K562 (cell line): ENCODE results near the gene PACRG. TPM values are rescaled to one million over a fixed set of nuclear protein-coding genes. Genes with fewer than 3 reads are reported as not detected.

Experiments used
- CBX1 ChIP-seq: sonication (generic); IDR thresholded peaks from 2 replicates; pipeline ENCODE4 v1.6.1; 2016; ENCODE audit warnings: antibody characterized with exemption, low read depth, mild to moderate bottlenecking
- CBX3 ChIP-seq, 2 experiments: IDR thresholded peaks; 1 replicate in 1 of 2; 2 replicates in 1 of 2; pipeline ENCODE4 v1.6.1; 2012; ENCODE audit warnings: inconsistent platforms in 2 of 2, low read length in 2 of 2, borderline replicate concordance in 1 of 2, control low read depth in 1 of 2
- CHCHD3 ChIP-seq: fragments of 250-450 bp; sonication (Bioruptor Pico); IDR thresholded peaks from 2 replicates; pipeline ENCODE4 v2.1.2; 2022; ENCODE audit warnings: mild to moderate bottlenecking
- ELF4 ChIP-seq: fragments of 450-650 bp; formaldehyde crosslinking; IDR thresholded peaks from 2 replicates; pipeline ENCODE4 v1.4.0; 2022; ENCODE audit warnings: missing genetic modification characterization
- ELK3 ChIP-seq: fragments of 450-650 bp; formaldehyde crosslinking; IDR thresholded peaks from 2 replicates; pipeline ENCODE4 v1.4.0; 2020; ENCODE audit warnings: mild to moderate bottlenecking
- FOXJ3 ChIP-seq: sonication (generic); formaldehyde crosslinking; IDR thresholded peaks from 2 replicates; pipeline ENCODE4 v1.4.0; 2020; ENCODE audit warnings: mild to moderate bottlenecking, missing genetic modification reagents
- GABPB1 ChIP-seq: sonication (generic); formaldehyde crosslinking; IDR thresholded peaks from 2 replicates; pipeline ENCODE4 v1.8.0; 2022; ENCODE audit warnings: mild to moderate bottlenecking, missing genetic modification reagents
- HDAC3 ChIP-seq: fragments of 450-650 bp; IDR thresholded peaks from 2 replicates; pipeline ENCODE4 v1.6.1; 2018; ENCODE audit warnings: borderline replicate concordance, mild to moderate bottlenecking, moderate library complexity; ENCODE audit not compliant: partially characterized antibody
- HEY1 ChIP-seq: fragments of 250-450 bp; sonication (Bioruptor Pico); IDR thresholded peaks from 2 replicates; pipeline ENCODE4 v1.5.0; 2020; ENCODE audit warnings: mild to moderate bottlenecking, moderate library complexity, borderline replicate concordance
- JUND ChIP-seq, 2 experiments: IDR thresholded peaks; 2 replicates in 1 of 2; 3 replicates in 1 of 2; pipeline ENCODE4 v1.6.1; 2011; ENCODE audit warnings: borderline replicate concordance in 2 of 2, low read depth in 2 of 2, low read length in 2 of 2, improper control_type of control experiment in 1 of 2, missing biosample characterization in 1 of 2, missing genetic modification characterization in 1 of 2, missing genetic modification reagents in 1 of 2
- MCM5 ChIP-seq: fragments of 450-650 bp; IDR thresholded peaks from 2 replicates; pipeline ENCODE4 v1.6.1; 2016; ENCODE audit warnings: low read depth
- NEUROD1 ChIP-seq: fragments of 150-350 bp; IDR thresholded peaks from 2 replicates; pipeline ENCODE4 v1.6.1; 2014; ENCODE audit warnings: borderline replicate concordance, low read length, low read depth; ENCODE audit not compliant: partially characterized antibody
- PHTF2 ChIP-seq: fragments of 250-450 bp; sonication (Bioruptor Pico); IDR thresholded peaks from 2 replicates; pipeline ENCODE4 v1.5.0; 2021; ENCODE audit warnings: mild to moderate bottlenecking
- PRDM10 ChIP-seq: fragments of 450-650 bp; IDR thresholded peaks from 2 replicates; pipeline ENCODE4 v1.6.1; 2018; ENCODE audit not compliant: partially characterized antibody
- SIN3B ChIP-seq: fragments of 450-650 bp; IDR thresholded peaks from 2 replicates; pipeline ENCODE4 v1.6.1; 2017; ENCODE audit warnings: low read depth, mild to moderate bottlenecking, moderate library complexity
- STAG1 ChIP-seq: sonication (generic); formaldehyde crosslinking; IDR thresholded peaks from 2 replicates; pipeline ENCODE4 v1.5.0; 2020; ENCODE audit warnings: missing genetic modification reagents, borderline replicate concordance
- SUPT5H ChIP-seq: fragments of 450-650 bp; IDR thresholded peaks from 2 replicates; pipeline ENCODE4 v1.6.1; 2016
- TBP ChIP-seq: optimal IDR thresholded peaks from 2 replicates; pipeline ENCODE3; 2011; ENCODE audit warnings: low read depth, low read length, improper control_type of control experiment
- ZFP91 ChIP-seq: sonication (generic); formaldehyde crosslinking; IDR thresholded peaks from 2 replicates; pipeline ENCODE4 v1.8.0; 2022; ENCODE audit warnings: mild to moderate bottlenecking, missing genetic modification reagents
- polyA plus RNA-seq, 8 experiments: library from polyadenylated mRNA; depleted of rRNA in 4 of 8; stranded (reverse) in 5 of 8; unstranded in 3 of 8; fragments of >200 nt; fragmentation: Nextera tagmentation in 2 of 8; fragmentation: Illumina TruSeq in 1 of 8; extraction: Ambion mirVana in 2 of 8; extraction: Trizol in 1 of 8; gene quantifications; 2 replicates each; pipeline versions ENCODE4 v1.2.1 to v1.2.3, GENCODE V29; 2011 to 2014; ENCODE audit warnings: inconsistent platforms in 1 of 8, missing spikeins in 1 of 8
- total RNA-seq, 7 experiments: library from RNA; depleted of rRNA in 6 of 7; stranded (reverse); fragments of >200 nt in 6 of 7; fragmentation: Illumina TruSeq in 2 of 7; extraction: Trizol in 2 of 7; gene quantifications; 2 replicates each; pipeline versions ENCODE4 v1.2.1 to v1.2.3, GENCODE V29; 2011 to 2021; ENCODE audit warnings: low replicate concordance in 1 of 7

The PACRG gene
- total and polyA plus RNA-seq, 9 of the 15 experiments (the other 6 are each of a cell fraction or from before 2014, with no cell fraction given), result 0.04 TPM; not detected in 8

- TF ChIP-seq HEY1 (CRISPR knock-in tag) (no peak), JUND (IDR thresholded peaks at IDR 0.05; ENCODE audit: borderline replicate concordance, low read depth, low read length) (peak; percentile 94), JUND (tag; IDR thresholded peaks at IDR 0.05; ENCODE audit: borderline replicate concordance, low read depth, low read length) (peak; percentile 62; the same call in 1 of the 3 replicates), GABPB1 (CRISPR knock-in tag) (no peak), STAG1 (CRISPR knock-in tag) (peak; percentile 82; the same call in 1 of the 2 replicates), CBX3 (IDR thresholded peaks at IDR 0.05; ENCODE audit: borderline replicate concordance in 1 of 2, low read length in 2 of 2) (no peak), PRDM10 (peak; percentile 8), FOXJ3 (CRISPR knock-in tag) (no peak), CHCHD3 (CRISPR knock-in tag) (no peak), ELF4 (CRISPR knock-in tag) (peak; percentile 46; the same call in 1 of the 2 replicates), TBP (no peak), MCM5 (no peak), HDAC3 (peak; percentile 54), ELK3 (CRISPR knock-in tag) (0 out of 2 replicates have a peak, but pooled peaks have one; percentile 57), NEUROD1 (peak; percentile 48), SUPT5H (no peak), PHTF2 (no peak), SIN3B (no peak), CBX1 (peak; percentile 76; the same call in 1 of the 2 replicates), ZFP91 (CRISPR knock-in tag) (no peak)
Observed at GRCh38 chr6:163180874-163181541, 453.2 kb downstream of the PACRG start (continued).
